CD4-positive, alpha-beta T cell treated with Interleukin-21 for 1 hour (primary cell): ENCODE results near the gene ADORA2B.
"Not testable (repeated sequence)": the region's sequence is repeated elsewhere in the genome, so short reads cannot be mapped to it uniquely, and the experiment has no call there.

Experiments
- DNase-seq: peaks from one replicate; pipeline ENCODE4 v3.0.0-alpha.2; 2020

The ADORA2B gene

GRCh38 chr17:15926039-15926740 lies 18.7 kb upstream of the ADORA2B start:
- DNase-seq, result no peak

- DNase-seq, result no peak
Observed at GRCh38 chr17:15928286-15928785, 16.6 kb upstream of the ADORA2B start.

GRCh38 chr17:15929941-15930340 lies 15.0 kb upstream of the ADORA2B start:
- DNase-seq, result no peak

- no peak for DNase-seq
Observed at GRCh38 chr17:15930426-15930825, 14.5 kb upstream of the ADORA2B start.

- no peak for DNase-seq
Observed at GRCh38 chr17:15931394-15931793, 13.5 kb upstream of the ADORA2B start.

GRCh38 chr17:15934866-15935265 lies 10.1 kb upstream of the ADORA2B start:
- no peak for DNase-seq

- no peak for DNase-seq
Observed at GRCh38 chr17:15935891-15936290, 9.0 kb upstream of the ADORA2B start.

GRCh38 chr17:15936481-15936880 lies 8.4 kb upstream of the ADORA2B start:
- not testable (repeated sequence) for DNase-seq

GRCh38 chr17:15941781-15942180 lies 3.1 kb upstream of the ADORA2B start:
- no peak for DNase-seq

- DNase-seq, result no peak
Observed at GRCh38 chr17:15942207-15942833, 2.6 kb upstream of the ADORA2B start.

GRCh38 chr17:15943971-15944758 lies 765 bp upstream of the ADORA2B start:
- DNase-seq, result no peak

GRCh38 chr17:15945527-15946191 lies 729 bp downstream of the ADORA2B start:
- no peak for DNase-seq

- no peak for DNase-seq
Observed at GRCh38 chr17:15946611-15947120, 1.7 kb downstream of the ADORA2B start.

GRCh38 chr17:15947271-15947670 lies 2.3 kb downstream of the ADORA2B start:
- no peak for DNase-seq

GRCh38 chr17:15947976-15948752 lies 3.2 kb downstream of the ADORA2B start:
- DNase-seq, result no peak

- DNase-seq, result no peak
Observed at GRCh38 chr17:15951368-15952047, 6.6 kb downstream of the ADORA2B start.

- DNase-seq, result no peak
Observed at GRCh38 chr17:15952048-15952532, 7.2 kb downstream of the ADORA2B start.

GRCh38 chr17:15952916-15953790 lies 8.2 kb downstream of the ADORA2B start:
- no peak for DNase-seq

GRCh38 chr17:15954222-15954621 lies 9.3 kb downstream of the ADORA2B start:
- no peak for DNase-seq
